SH-SY5Y (cell line): Measurements from ENCODE around the gene SIGLEC7.

Experiments
- GATA2 ChIP-seq: IDR thresholded peaks from 2 replicates; pipeline ENCODE4 v1.6.1; 2011; ENCODE audit warnings: mild to moderate bottlenecking, low read depth, low read length
- GATA3 ChIP-seq: IDR thresholded peaks from 2 replicates; pipeline ENCODE4 v1.6.1; 2011; ENCODE audit warnings: low read depth, mild to moderate bottlenecking, low read length, moderate library complexity

GRCh38 chr19:51194527-51195315 is 52.6 kb downstream of the SIGLEC7 start:
- TF ChIP-seq GATA2 (no peak), GATA3 (no peak)
